Erythroblast (primary cell): Measurements from ENCODE around the gene ACTMAP.

ENCODE experiments used
- DNase-seq, 2 experiments: peaks; one replicate each; lab custom pipeline; 2025; lab: John Stamatoyannopoulos, UW
- GATA1 ChIP-seq: IDR thresholded peaks from 2 replicates; pipeline ENCODE4 v1.6.1; 2011; ENCODE audit warnings: low read depth, mild to moderate bottlenecking, control low read depth, low read length, moderate library complexity
- POLR2A ChIP-seq: IDR thresholded peaks from 2 replicates; pipeline ENCODE4 v1.6.1; 2011; ENCODE audit warnings: mild to moderate bottlenecking, low read length

Gene ACTMAP

DNA sequence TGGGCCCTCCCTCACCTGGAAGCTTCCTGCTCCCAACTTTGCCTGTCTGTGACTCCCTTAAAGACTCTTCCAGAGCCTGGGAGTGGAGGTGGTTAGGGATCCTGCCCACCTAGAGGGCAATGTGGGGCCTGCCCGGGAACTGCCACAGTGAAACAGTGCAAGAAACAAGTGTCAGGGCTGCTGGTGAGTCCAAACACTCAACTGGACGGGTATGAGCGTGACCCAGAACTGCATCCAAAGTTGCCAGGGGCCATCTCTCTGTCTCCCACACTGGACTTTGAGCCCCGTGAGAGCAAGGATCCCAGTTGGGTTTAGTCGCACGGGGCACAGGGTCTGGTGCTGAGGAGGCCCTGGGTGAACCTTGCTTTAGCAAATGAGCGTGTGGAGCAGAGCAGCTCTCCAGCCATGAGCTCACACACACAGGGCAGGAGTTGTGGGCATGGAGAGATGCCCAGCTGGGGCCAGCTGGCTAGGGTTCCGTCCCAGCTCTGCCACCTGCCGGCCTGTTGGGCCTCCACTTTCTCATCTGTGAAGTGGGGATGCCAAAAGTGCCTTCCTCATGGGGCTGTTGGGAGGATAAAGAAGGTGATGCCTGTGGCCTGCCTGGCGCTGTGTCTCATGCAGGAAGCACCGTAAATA lies 57.0 kb downstream of the ACTMAP start:
- TF ChIP-seq GATA1 (no peak), POLR2A (no peak)
- DNase-seq, result no peak

DNA sequence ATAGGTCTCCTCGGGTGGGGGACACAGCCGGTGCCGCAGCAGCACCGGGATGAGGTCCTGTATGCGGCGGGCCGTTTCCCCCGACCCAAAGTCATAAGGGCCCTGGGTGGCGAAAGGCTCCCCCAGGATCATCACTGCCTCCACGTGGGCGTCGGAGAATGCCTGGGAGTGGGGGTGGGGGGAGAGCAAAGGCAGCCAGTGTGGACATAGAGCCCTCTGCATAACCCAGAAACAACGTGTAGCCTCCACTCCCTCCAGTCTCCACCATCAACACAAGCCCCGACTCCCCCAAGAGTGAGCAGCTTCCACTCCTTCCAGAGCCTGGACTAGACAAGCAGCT lies 58.1 kb downstream of the ACTMAP start:
- DNase-seq, result peak in 1 of 2 experiments; percentile 24
- no peak for TF ChIP-seq GATA1
- TF ChIP-seq POLR2A, result no peak

DNA sequence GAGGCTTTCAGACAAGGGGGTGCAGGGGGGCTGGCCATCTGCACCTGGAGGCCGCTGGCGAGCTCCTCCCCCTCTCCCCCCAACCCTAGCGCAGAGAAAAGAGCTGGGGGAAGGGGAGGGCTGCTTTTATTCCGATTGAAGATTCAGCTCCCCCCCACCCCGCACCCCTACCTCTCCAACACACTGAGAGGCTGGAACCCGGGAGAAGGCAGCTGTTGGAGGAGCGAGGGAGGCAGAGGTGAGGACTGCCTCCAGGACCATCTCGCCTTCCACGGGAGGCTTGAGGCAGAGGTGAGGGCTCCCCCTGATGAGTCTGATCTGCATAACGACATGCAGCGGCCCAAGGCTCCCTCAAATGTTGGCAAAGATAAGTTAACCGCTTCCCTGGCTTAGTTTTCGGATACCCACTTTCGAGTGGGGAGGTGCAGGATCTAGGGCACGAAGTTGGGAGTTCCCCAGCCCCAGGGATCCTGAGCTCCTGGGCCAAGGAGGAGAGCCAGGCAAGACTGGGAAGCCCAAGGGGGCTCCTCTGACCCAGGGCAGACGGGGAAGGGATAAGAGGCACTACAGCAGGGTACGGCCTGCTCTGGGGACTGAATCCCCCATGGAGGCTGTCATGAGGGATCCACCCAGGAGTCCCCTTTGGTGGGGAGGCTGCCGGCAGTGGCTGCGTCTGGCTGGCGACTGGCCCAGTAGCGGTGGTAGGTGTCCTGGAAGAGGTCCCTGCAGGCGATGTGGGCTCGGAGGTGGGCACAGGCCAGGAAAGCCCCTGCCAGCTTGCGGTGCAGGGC lies 58.7 kb downstream of the ACTMAP start:
- TF ChIP-seq GATA1, result no peak
- no peak for TF ChIP-seq POLR2A
- DNase-seq, result peak; percentile 29 to 48
